ENCODE measurements around the gene DNAH17. TPM values are rescaled to one million over a fixed set of nuclear protein-coding genes. Genes with fewer than 3 reads are reported as not detected.

Gene DNAH17
- total RNA-seq, 1 experiment from 2014 or later, result 0.11 TPM

GRCh38 chr17:78548725-78549124 is 28.5 kb downstream of the DNAH17 start:
- CTCF ChIA-PET, result no interaction called here
- TF ChIP-seq EZH2 (IDR thresholded peaks at IDR 0.05; ENCODE audit: borderline replicate concordance, low read depth, low read length, poor library complexity, severe bottlenecking), result no peak
- TF ChIP-seq CTCF (conservative IDR thresholded peaks at IDR 0.05; ENCODE audit: low read depth, low read length), result no peak
- POLR2A ChIA-PET (ENCODE audit: low non-redundant PET), result no interaction called here
- Histone ChIP-seq H3K27ac (ENCODE audit: low read depth, low read length, poor library complexity, severe bottlenecking) (no peak overlapping the region), H3K4me3 (ENCODE audit: low read depth, low read length, poor library complexity, severe bottlenecking) (no peak overlapping the region), H3K27me3 (replicated peaks; ENCODE audit: insufficient read depth, low read depth, low read length, poor library complexity) (no peaks in the 10 kb centered on the region), H3K9me3 (ENCODE audit: low read depth, low read length, poor library complexity, severe bottlenecking) (no peaks in the 10 kb centered on the region), H3K36me3 (ENCODE audit: insufficient read depth, low read length, poor library complexity, severe bottlenecking) (no peaks in the 10 kb centered on the region), H3K4me1 (ENCODE audit: insufficient read depth, low read length, poor library complexity, severe bottlenecking) (no peaks in the 10 kb centered on the region)
- DNase-seq (ENCODE audit: low spot score), result no peak
- BruUV-seq (replicated peaks), result no TSS peak
- intact Hi-C loops (cut with micrococcal nuclease; ENCODE audit: unreplicated experiment), result no loop called here

GRCh38 chr17:78547035-78547434 is 30.2 kb downstream of the DNAH17 start:
- no peaks in the 10 kb centered on the region for H3K4me1 ChIP-seq (ENCODE audit: insufficient read depth, low read length, poor library complexity, severe bottlenecking)
- POLR2A ChIA-PET (ENCODE audit: low non-redundant PET), result no interaction called here
- H3K4me3 ChIP-seq (ENCODE audit: low read depth, low read length, poor library complexity, severe bottlenecking), result no peak overlapping the region
- intact Hi-C loops (cut with micrococcal nuclease; ENCODE audit: unreplicated experiment), result no loop called here
- TF ChIP-seq EZH2 (IDR thresholded peaks at IDR 0.05; ENCODE audit: borderline replicate concordance, low read depth, low read length, poor library complexity, severe bottlenecking), result no peak
- no peak for TF ChIP-seq CTCF (conservative IDR thresholded peaks at IDR 0.05; ENCODE audit: low read depth, low read length)
- H3K36me3 ChIP-seq (ENCODE audit: insufficient read depth, low read length, poor library complexity, severe bottlenecking), result no peaks in the 10 kb centered on the region
- H3K9me3 ChIP-seq (ENCODE audit: low read depth, low read length, poor library complexity, severe bottlenecking), result no peaks in the 10 kb centered on the region
- H3K27ac ChIP-seq (ENCODE audit: low read depth, low read length, poor library complexity, severe bottlenecking), result no peak overlapping the region
- DNase-seq (ENCODE audit: low spot score), result no peak
- BruUV-seq (replicated peaks), result no TSS peak
- CTCF ChIA-PET, result no interaction called here
- H3K27me3 ChIP-seq (replicated peaks; ENCODE audit: insufficient read depth, low read depth, low read length, poor library complexity), result no peaks in the 10 kb centered on the region

- Histone ChIP-seq H3K9me3 (ENCODE audit: low read depth, low read length, poor library complexity, severe bottlenecking) (no peaks in the 10 kb centered on the region), H3K36me3 (ENCODE audit: insufficient read depth, low read length, poor library complexity, severe bottlenecking) (no peaks in the 10 kb centered on the region), H3K27ac (ENCODE audit: low read depth, low read length, poor library complexity, severe bottlenecking) (no peak overlapping the region), H3K4me1 (ENCODE audit: insufficient read depth, low read length, poor library complexity, severe bottlenecking) (no peaks in the 10 kb centered on the region), H3K4me3 (ENCODE audit: low read depth, low read length, poor library complexity, severe bottlenecking) (no peak overlapping the region), H3K27me3 (replicated peaks; ENCODE audit: insufficient read depth, low read depth, low read length, poor library complexity) (no peaks in the 10 kb centered on the region)
- ChIA-PET POLR2A (ENCODE audit: low non-redundant PET) (no interaction called here), CTCF (no interaction called here)
- BruUV-seq (replicated peaks), result no TSS peak
- DNase-seq (ENCODE audit: low spot score), result no peak
- no peak for TF ChIP-seq EZH2 (IDR thresholded peaks at IDR 0.05; ENCODE audit: borderline replicate concordance, low read depth, low read length, poor library complexity, severe bottlenecking)
- no peak for TF ChIP-seq CTCF (conservative IDR thresholded peaks at IDR 0.05; ENCODE audit: low read depth, low read length)
- intact Hi-C loops (cut with micrococcal nuclease; ENCODE audit: unreplicated experiment), result no loop called here
These were observed 30.7 kb downstream of the DNAH17 start for GRCh38 chr17:78546476-78546875.
